Activated CD4-positive, alpha-beta T cell treated with anti-CD3 and anti-CD28 coated beads for 36 hours (primary cell): ENCODE measurements around the gene KCNK16. TPM values are rescaled to one million over a fixed set of nuclear protein-coding genes. Genes with fewer than 3 reads are reported as not detected.

Source experiments
- ATAC-seq: fragments of 200-7000 bp; cut with Tn5 transposase; one replicate; pipeline ENCODE4 v1.10.0; 2021; ENCODE audit warnings: mild to moderate bottlenecking, moderate library complexity
- CTCF ChIA-PET: fragments of 350-600 bp; sonication (Branson Sonifier 250); formaldehyde crosslinking; loops from one replicate; lab custom pipeline; 2021; ENCODE audit warnings: antibody characterized with exemption; lab: Charles Lee
- POLR2A ChIA-PET: fragments of 350-600 bp; sonication (Branson Sonifier 250); formaldehyde crosslinking; loops from one replicate; lab custom pipeline; 2021; ENCODE audit warnings: antibody characterized with exemption, inconsistent platforms; lab: Charles Lee
- DNase-seq: peaks from one replicate; pipeline ENCODE4 v3.0.0-alpha.2; 2020
- H3K27ac Mint-ChIP-seq: one replicate; pipeline ENCODE4 v1.8.0; 2021; ENCODE audit warnings: mixed read lengths
- H3K27me3 Mint-ChIP-seq: one replicate; pipeline ENCODE4 v1.8.0; 2021; ENCODE audit warnings: mixed read lengths
- H3K36me3 Mint-ChIP-seq: one replicate; pipeline ENCODE4 v1.8.0; 2021; ENCODE audit warnings: low read depth, mixed read lengths
- H3K4me1 Mint-ChIP-seq: one replicate; pipeline ENCODE4 v1.8.0; 2021; ENCODE audit warnings: mixed read lengths
- H3K4me3 Mint-ChIP-seq: one replicate; pipeline ENCODE4 v1.8.0; 2021; ENCODE audit warnings: mild to moderate bottlenecking, moderate library complexity, mixed read lengths
- H3K9me3 Mint-ChIP-seq: one replicate; pipeline ENCODE4 v1.8.0; 2021; ENCODE audit warnings: low read depth, mixed read lengths
- intact Hi-C, 2 experiments: fragments of 100-400 bp; cut with DNase I in 1 of 2; cut with micrococcal nuclease in 1 of 2; formaldehyde crosslinking; loops; one replicate each; pipeline versions ENCODE4 v1.14.2 to v1.15.1; 2022 to 2024; cut with DNase I, micrococcal nuclease
- total RNA-seq, 2 experiments: library from RNA; stranded (reverse); gene quantifications; one replicate each; pipeline ENCODE4 v1.2.3, GENCODE V29; 2021

The KCNK16 gene
- total RNA-seq, 2 experiments from 2014 or later = not detected

DNA sequence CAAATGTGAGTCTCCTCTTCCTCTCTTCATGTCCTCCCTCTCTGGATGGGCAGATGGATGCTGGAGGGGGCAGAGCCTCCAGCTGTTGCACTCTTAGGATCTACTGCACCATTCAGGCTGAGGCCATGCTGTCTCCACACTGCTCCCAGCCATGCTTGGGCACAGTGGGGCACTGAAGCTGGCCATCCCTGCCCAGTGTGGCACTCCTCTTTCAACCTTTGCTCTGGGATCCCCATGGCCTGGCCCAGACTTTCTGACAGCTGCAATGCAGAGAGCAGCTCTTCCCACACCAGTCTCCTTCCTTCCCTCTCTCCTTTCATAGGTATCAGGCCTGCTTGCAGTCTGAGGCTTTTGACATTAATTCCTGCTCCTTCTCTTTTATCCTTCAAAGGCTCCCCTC is 17.6 kb downstream of the KCNK16 start:
- no peak overlapping the region for H3K4me3 Mint-ChIP-seq
- peaks cover 4% of the 10 kb centered on the region for H3K4me1 Mint-ChIP-seq
- POLR2A ChIA-PET = no interaction called here
- no peaks in the 10 kb centered on the region for H3K36me3 Mint-ChIP-seq
- H3K27me3 Mint-ChIP-seq = no peaks in the 10 kb centered on the region
- no peaks in the 10 kb centered on the region for H3K9me3 Mint-ChIP-seq
- DNase-seq (no peak), ATAC-seq (no peak)
- intact Hi-C loops = no loop called here
- no peak overlapping the region for H3K27ac Mint-ChIP-seq
- CTCF ChIA-PET = interaction anchor here (0.6 to 9.7 kb wide), 13 partner anchors 8 to 436 kb away, joined by 3 to 211 read pairs (median 4); no protein-coding TSS in a partner anchor

DNA sequence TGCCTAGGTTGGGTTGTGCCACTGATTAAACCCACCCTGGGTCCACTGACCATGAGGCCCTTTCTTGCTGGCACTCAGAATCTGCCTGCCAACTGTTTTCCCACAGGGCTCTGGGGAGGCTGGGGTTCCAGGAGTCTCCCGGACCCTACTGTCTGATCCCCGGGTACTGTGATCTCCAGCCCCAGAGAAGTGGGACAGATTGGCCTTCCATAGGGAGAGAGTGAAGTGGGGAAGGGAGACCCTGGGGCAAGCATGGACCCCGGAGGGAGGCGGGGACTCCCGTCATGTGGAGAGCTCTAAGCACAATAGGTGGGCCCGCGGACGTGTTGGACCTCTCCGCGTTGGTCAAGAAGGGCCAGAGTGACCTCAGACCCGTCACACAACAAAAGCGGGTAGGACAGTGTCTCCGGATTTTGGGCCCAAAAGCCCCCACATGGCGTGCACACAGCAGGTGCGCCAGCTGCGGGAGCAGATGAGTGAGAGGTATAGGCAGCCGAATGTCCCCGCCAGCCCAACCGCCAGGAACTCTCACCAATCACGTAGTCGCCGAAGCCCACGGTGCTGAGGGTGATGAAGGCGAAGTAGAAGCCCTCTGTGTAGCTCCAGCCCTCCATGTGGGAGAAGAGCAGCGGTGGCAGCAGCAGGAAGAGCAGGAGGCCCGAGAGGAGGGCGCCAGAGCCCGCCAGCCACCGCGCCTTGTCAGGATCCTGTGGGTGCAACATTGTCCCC is 18.9 kb downstream of the KCNK16 start:
- intact Hi-C loops = loop anchor here (1.0 to 2.0 kb wide), 8 partner anchors 74 to 431 kb away; partner anchors contain the start of gene KCNK5 (in 2 of the 2)
- H3K36me3 Mint-ChIP-seq = no peaks in the 10 kb centered on the region
- ChIA-PET POLR2A (interaction anchor here (0.6 kb wide), 1 partner anchor 192 kb away, joined by 3 read pairs; no protein-coding TSS in a partner anchor), CTCF (interaction anchor here (0.6 to 9.7 kb wide), 42 partner anchors 8 to 1181 kb away, joined by 3 to 211 read pairs (median 4); partner anchors contain the start of genes KCNK16 and KCNK5)
- H3K4me3 Mint-ChIP-seq = no peak overlapping the region
- no peak overlapping the region for H3K27ac Mint-ChIP-seq
- peaks cover 4% of the 10 kb centered on the region for H3K4me1 Mint-ChIP-seq
- ATAC-seq (peak; percentile 6), DNase-seq (no peak)
- H3K9me3 Mint-ChIP-seq = no peaks in the 10 kb centered on the region
- H3K27me3 Mint-ChIP-seq = no peaks in the 10 kb centered on the region

DNA sequence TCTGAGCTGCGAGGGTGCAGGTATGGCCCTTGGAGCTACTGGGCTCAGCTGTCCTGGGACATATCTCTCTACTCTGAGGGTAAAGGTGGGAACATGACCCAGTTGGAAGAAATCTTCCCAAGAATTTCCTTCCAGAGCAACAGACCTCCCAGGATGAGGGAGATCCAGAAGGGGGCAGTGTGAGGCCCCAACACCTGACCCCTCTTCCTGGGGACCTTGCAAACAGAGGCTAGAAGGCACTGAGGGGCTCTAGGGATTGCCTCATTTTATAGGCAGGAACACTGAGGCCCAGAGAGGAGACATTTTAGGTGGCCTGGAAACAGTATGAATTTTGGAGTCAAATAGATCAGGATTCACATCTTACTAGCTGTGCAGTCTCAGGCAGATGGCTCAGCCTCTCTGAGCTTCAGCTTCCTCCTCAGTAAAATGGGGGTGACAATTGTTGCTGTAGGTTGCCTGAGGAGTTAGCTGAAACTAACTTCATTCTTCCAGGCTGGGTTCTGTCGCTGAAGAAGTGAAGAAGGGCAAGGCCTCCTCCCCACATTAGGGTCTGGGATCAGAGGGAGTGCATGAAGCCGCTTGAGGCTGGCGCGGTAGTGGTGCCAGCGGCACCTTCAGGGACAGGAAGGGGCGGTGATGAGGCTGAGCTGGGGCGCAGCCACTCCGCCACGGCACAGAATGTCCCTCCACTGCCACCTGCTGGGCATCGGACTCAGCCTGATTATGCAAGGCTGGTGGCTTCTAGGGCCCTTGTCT is 19.7 kb downstream of the KCNK16 start:
- no peaks in the 10 kb centered on the region for H3K27me3 Mint-ChIP-seq
- peak overlapping the region; percentile 44 for H3K4me3 Mint-ChIP-seq
- H3K36me3 Mint-ChIP-seq = no peaks in the 10 kb centered on the region
- no peaks in the 10 kb centered on the region for H3K9me3 Mint-ChIP-seq
- ATAC-seq (peak; percentile 98), DNase-seq (peak; percentile 96)
- peaks cover 4% of the 10 kb centered on the region for H3K4me1 Mint-ChIP-seq
- H3K27ac Mint-ChIP-seq = no peak overlapping the region
- ChIA-PET POLR2A (interaction anchor here (0.5 to 0.6 kb wide), 2 partner anchors 38 to 192 kb away, joined by 3 read pairs; no protein-coding TSS in a partner anchor), CTCF (interaction anchor here (0.6 to 9.7 kb wide), 51 partner anchors 9 to 1182 kb away, joined by 3 to 211 read pairs (median 4); partner anchors contain the start of genes KCNK16 and KCNK5)
- intact Hi-C loops = loop anchor here (1.0 to 2.0 kb wide), 8 partner anchors 74 to 431 kb away; partner anchors contain the start of gene KCNK5 (in 2 of the 2)

DNA sequence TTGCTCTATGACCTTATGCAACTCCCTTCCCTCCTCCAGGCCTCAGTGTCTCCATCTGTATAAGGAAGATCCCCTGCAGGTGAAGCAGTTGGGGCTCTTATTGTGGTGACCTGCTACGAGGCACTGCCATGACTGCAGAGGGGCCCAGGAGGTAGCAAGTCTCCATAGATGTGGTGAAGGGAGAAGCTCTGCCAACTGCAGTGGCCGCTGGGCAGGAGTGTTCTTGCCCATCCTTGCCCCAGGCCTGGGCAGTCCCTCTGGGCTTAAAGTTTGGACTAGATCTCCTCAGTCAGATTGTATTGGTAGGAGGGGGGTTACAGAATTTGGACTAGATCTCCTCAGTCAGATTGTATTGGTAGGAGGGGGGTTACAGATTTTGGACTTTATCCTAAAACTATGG is 20.5 kb downstream of the KCNK16 start:
- H3K36me3 Mint-ChIP-seq = no peaks in the 10 kb centered on the region
- CTCF ChIA-PET = interaction anchor here (0.9 to 9.7 kb wide), 23 partner anchors 10 to 434 kb away, joined by 3 to 211 read pairs (median 5); no protein-coding TSS in a partner anchor
- ATAC-seq = no peak
- POLR2A ChIA-PET = no interaction called here
- intact Hi-C loops = loop anchor here (2.0 kb wide), 3 partner anchors 305 to 429 kb away; no protein-coding TSS in a partner anchor
- no peak overlapping the region for H3K4me3 Mint-ChIP-seq
- no peaks in the 10 kb centered on the region for H3K27me3 Mint-ChIP-seq
- no peak overlapping the region for H3K27ac Mint-ChIP-seq
- no peaks in the 10 kb centered on the region for H3K9me3 Mint-ChIP-seq
- H3K4me1 Mint-ChIP-seq = peaks cover 4% of the 10 kb centered on the region
- DNase-seq = no peak

DNA sequence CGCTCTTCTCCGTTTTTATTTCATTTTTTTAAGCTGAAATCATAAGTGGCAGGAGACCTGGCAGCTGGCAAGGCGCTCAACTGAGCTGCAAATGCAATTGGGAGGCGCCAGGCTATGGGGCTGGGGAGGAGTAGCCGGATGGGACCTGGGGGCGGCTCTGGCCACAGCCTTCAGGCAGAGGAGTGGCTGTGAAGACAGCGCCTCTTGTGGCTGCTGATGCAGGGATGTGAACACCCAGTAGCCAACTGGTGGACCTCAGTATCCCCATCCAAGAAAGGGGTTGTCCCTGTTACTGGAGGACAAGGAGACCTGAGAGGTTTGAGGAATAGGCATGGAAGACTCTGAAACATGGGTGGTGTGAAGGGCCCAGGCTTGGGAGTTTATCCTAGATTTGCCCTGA is 20.9 kb downstream of the KCNK16 start:
- POLR2A ChIA-PET = no interaction called here
- Mint-ChIP-seq H3K27ac (no peak overlapping the region), H3K36me3 (no peaks in the 10 kb centered on the region), H3K27me3 (no peaks in the 10 kb centered on the region), H3K9me3 (no peaks in the 10 kb centered on the region), H3K4me1 (peaks cover 4% of the 10 kb centered on the region), H3K4me3 (no peak overlapping the region)
- intact Hi-C loops = loop anchor here (2.0 kb wide), 3 partner anchors 305 to 429 kb away; no protein-coding TSS in a partner anchor
- CTCF ChIA-PET = interaction anchor here (0.5 to 9.7 kb wide), 10 partner anchors 8 to 429 kb away, joined by 3 to 211 read pairs (median 15); no protein-coding TSS in a partner anchor
- no peak for ATAC-seq
- peak; percentile 20 for DNase-seq

DNA sequence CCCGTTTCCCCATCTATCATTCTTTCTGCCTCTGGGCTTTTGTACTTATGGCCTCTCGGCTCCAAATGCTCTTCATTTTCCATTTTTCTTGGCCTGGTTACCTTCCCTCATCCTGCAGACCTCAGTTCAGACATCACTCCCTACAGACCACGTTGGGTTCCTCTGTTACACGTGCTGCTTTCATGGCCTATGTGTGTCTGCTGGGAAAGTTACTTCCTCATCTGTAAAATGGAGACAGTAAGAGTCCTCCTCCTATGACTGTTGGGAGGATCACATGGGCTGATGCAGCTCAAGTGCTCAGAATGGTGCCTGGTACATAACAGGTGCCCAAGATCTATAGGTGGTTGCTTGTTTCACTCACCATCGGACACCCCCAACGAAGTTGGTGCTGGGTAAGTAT is 21.8 kb downstream of the KCNK16 start:
- DNase-seq (no peak), ATAC-seq (no peak)
- Mint-ChIP-seq H3K27ac (no peak overlapping the region), H3K27me3 (no peaks in the 10 kb centered on the region), H3K4me1 (peaks cover 4% of the 10 kb centered on the region), H3K36me3 (no peaks in the 10 kb centered on the region), H3K4me3 (no peak overlapping the region), H3K9me3 (no peaks in the 10 kb centered on the region)
- POLR2A ChIA-PET = no interaction called here
- intact Hi-C loops = no loop called here
- CTCF ChIA-PET = interaction anchor here (0.7 to 9.7 kb wide), 8 partner anchors 9 to 428 kb away, joined by 3 to 211 read pairs (median 7); no protein-coding TSS in a partner anchor

DNA sequence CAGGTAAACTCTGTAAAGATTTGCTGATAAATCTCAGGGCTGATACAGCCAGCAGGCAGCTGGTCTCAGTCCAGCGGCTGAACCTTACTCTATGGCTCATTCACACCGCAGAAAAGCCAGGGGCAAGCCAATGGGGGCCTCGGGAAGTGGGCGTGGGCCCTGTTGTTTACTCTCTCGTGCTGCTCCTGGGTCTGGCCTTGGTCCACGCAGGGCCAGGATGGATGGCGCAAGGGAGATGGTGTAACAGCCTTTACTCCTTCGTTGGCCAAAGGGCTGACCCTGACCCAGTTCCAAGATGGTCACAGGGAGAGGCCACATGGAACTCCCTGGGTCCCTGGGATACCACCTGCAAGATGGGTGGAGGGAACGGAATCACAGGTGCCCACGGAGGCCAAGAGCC is 24.4 kb downstream of the KCNK16 start:
- no peak for ATAC-seq
- intact Hi-C loops = no loop called here
- CTCF ChIA-PET = no interaction called here

DNA sequence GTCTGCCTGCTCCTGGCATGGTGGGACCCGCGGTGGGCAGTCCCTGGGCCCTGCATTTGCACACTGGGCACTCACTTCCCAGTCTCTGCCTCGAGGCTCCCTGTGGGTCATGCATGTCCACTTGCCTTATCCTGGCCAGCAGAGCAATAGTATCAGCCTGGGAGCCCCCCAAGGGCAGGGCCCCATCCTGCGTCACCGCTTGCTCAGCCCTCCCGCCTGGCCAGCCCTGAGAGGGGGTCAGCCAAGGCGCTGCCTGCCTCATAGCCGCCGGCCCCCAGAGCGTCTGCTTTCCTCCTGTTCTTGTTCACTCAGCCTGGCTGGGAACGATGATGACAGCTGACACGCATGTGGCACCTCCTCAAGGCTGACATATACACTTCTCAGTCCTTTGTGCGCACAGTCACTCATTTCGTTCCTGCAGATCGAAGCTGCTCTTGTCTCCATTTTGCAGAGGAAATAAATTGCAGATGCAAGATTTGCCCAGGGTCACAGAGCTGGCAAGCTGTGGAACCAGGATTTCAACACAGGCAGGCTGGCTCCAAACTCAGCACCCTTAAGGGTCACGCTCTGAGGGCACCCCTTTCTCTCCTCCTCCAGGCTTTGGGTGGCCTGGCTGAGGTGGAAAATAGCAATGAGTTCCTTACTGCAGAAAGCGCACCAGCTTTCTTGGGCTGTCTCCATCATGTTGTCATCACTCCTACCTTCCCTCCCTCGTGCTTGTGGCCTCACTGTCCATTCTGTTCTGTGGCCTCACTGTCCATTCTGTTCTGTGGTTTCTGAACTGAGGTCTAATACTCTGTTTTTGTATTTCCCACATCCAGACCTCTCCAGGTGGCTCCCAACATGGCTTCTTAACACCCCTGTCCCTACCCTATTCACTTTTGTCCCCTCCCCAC is 25.5 kb downstream of the KCNK16 start:
- no peak overlapping the region for H3K27ac Mint-ChIP-seq
- POLR2A ChIA-PET = no interaction called here
- no peaks in the 10 kb centered on the region for H3K36me3 Mint-ChIP-seq
- intact Hi-C loops = no loop called here
- H3K4me3 Mint-ChIP-seq = no peak overlapping the region
- H3K27me3 Mint-ChIP-seq = peaks cover 2% of the 10 kb centered on the region
- ATAC-seq = no peak
- no peaks in the 10 kb centered on the region for H3K4me1 Mint-ChIP-seq
- DNase-seq = no peak
- CTCF ChIA-PET = no interaction called here
- H3K9me3 Mint-ChIP-seq = no peaks in the 10 kb centered on the region

More for the DNA sequence above, 24.4 kb downstream of the KCNK16 start:
- Mint-ChIP-seq H3K27ac (no peak overlapping the region), H3K27me3 (no peaks in the 10 kb centered on the region), H3K4me1 (peaks cover 3% of the 10 kb centered on the region), H3K9me3 (no peaks in the 10 kb centered on the region), H3K36me3 (no peaks in the 10 kb centered on the region), H3K4me3 (no peak overlapping the region)
- POLR2A ChIA-PET = interaction anchor here (0.5 kb wide), 1 partner anchor 138 kb away, joined by 3 read pairs; no protein-coding TSS in a partner anchor
- DNase-seq = no peak

DNA sequence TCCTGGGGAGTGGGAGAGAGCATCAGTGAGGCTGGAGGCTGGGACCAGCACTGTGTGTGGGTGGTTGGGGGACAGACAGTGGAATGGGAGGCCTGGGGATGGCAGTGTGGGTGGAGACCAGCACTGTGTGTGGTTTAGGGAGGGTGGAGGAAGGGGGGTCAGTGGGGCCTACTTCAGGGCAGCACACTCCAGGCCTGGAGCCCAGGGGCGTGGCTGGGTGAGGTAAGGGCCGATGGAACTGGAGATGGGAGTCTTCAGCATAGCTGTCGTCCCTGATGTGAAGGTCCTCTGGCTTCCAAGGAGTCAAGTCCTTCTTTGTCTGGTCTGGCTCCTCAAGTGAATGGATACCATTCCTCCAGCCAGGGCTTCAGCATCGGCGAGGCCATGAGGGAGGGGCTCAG is 26.9 kb downstream of the KCNK16 start:
- ATAC-seq (no peak), DNase-seq (no peak)
- H3K4me3 Mint-ChIP-seq = no peak overlapping the region
- no peaks in the 10 kb centered on the region for H3K4me1 Mint-ChIP-seq
- CTCF ChIA-PET = no interaction called here
- POLR2A ChIA-PET = no interaction called here
- H3K9me3 Mint-ChIP-seq = no peaks in the 10 kb centered on the region
- no peaks in the 10 kb centered on the region for H3K36me3 Mint-ChIP-seq
- no peak overlapping the region for H3K27ac Mint-ChIP-seq
- H3K27me3 Mint-ChIP-seq = peaks cover 2% of the 10 kb centered on the region
- intact Hi-C loops = no loop called here

DNA sequence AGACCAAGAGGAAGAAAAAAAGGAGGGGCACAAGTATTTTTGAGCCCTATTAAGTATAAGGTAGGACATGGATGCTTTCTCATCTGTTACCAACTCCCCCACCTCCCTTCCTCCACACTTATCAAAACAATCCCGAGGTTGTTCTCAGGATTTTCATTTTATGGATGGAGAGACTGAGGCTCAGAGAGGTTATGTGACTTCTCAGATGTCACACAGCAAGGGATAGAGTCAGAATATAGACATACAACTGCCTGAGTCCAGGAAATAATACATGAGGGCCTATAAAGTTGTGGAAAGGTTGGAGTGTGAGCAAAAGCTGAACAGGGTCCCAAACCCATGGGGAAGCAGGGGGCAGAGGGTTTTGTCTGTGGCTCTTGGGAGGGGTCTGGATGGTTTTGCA is 27.6 kb downstream of the KCNK16 start:
- Mint-ChIP-seq H3K27me3 (peaks cover 2% of the 10 kb centered on the region), H3K9me3 (no peaks in the 10 kb centered on the region), H3K27ac (peak overlapping the region; percentile 39), H3K4me3 (no peak overlapping the region), H3K36me3 (no peaks in the 10 kb centered on the region), H3K4me1 (no peaks in the 10 kb centered on the region)
- ATAC-seq (no peak), DNase-seq (no peak)
- intact Hi-C loops = no loop called here
- ChIA-PET POLR2A (no interaction called here), CTCF (no interaction called here)
